T47D (cell line): ENCODE data around the gene MED10.

ENCODE experiments used
- DNase-seq, 2 experiments: peaks; one replicate each; pipeline versions ENCODE4 v3.0.0 to v3.0.0-alpha.2; 2011 to 2012; ENCODE audit warnings: low read depth in 1 of 2, low spot score in 1 of 2
- JUND ChIP-seq: IDR thresholded peaks from 2 replicates; pipeline ENCODE4 v1.6.1; 2012; ENCODE audit warnings: low read depth
- in situ Hi-C: cut with HindIII; loops from 2 replicates; pipeline ENCODE4 v1.10.0; 2016; ENCODE audit warnings: low sequenced_read_pairs, low pct_unique_long_range_greater_than_20kb

Gene MED10, protein sequence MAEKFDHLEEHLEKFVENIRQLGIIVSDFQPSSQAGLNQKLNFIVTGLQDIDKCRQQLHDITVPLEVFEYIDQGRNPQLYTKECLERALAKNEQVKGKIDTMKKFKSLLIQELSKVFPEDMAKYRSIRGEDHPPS

DNA sequence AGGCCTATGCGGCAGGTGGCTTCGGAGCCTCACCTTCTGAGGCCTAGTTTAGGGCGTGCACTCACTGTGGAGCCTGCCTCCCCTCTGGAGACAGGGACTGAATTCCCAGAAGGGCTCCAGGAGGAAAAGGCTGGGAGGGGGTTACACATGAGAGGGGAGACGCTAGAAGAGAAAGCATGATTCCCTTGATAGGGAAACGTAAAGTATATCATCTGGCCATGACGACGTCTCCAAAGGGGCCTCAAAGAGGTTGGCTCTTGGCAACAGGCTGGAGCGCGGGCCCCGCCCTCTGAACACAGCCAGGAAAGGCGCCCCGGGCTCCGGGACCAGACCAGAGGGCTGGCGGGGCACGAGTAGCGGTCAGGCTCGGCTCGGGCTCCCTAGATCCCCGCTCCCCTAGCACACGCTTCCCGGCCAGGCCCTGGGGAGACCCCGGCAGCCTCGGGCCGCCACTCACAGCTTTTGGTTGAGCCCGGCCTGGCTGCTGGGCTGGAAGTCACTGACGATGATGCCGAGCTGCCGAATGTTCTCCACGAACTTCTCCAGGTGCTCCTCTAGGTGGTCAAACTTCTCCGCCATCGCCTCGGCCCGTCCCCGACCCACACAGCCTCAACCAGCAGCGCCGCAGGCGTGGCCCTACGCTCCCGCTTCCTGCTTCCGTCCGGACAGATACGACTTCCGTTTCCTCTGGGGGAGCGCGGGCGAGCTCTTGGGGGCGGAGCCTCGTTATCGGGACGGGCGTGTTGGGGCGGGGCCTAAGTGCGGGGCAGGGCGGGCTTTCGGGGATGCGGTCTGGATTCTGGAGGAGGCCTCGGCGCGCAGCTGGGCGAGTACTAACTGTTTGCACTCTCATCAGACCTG is at the start of gene MED10:
Gene MED10 (minus strand): TSS at position 643 of the 861 bp plus-strand sequence. CDS start 64 bp downstream, at position 579.
- in situ Hi-C loops = no loop called here
- no peak for TF ChIP-seq JUND

DNA sequence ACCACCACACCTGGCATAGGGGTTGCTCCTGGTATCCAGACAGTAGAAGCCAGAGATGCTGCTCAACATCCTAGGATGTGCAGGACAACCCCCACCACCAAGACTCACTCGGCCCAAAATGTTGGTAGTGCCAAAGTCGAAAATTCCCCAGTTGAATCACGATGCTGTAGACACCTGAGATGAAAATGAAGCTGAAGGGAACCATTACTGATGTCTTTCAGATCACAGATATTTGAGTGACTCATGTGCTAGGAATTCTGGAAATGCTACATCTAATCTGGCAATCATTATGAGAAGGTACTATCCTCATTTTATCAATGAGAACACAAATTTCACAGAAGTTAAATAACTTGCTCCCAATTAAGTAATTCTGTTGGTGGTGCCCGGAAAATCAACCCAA is 49.3 kb upstream of the MED10 start:
- in situ Hi-C loops = no loop called here
- no peak for TF ChIP-seq JUND
- no peak for DNase-seq

More for the DNA sequence above, at the start of gene MED10:
- peak; percentile 77 to 90 for DNase-seq

DNA sequence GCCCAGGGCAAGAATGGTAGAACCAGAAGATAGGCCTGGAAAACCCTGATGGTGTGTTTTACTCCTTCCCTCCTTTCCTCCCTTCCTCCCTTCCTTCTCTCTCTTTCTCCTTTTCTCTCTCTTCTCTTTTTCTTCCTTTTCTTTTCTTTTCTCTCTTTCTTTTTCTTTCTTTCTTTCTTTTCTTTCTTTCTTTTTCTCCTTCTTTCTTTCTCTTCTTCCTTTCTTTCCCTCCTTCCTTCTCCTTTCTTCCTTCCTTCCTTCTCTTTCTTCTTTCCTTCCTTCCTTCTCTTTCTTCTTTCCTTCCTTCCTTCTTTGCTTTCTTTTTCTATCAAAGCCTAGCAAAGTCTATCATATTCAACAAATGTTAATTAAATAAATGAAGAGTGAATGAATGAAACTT is 46.4 kb upstream of the MED10 start:
- in situ Hi-C loops = no loop called here
- DNase-seq = no peak
- no peak for TF ChIP-seq JUND

DNA sequence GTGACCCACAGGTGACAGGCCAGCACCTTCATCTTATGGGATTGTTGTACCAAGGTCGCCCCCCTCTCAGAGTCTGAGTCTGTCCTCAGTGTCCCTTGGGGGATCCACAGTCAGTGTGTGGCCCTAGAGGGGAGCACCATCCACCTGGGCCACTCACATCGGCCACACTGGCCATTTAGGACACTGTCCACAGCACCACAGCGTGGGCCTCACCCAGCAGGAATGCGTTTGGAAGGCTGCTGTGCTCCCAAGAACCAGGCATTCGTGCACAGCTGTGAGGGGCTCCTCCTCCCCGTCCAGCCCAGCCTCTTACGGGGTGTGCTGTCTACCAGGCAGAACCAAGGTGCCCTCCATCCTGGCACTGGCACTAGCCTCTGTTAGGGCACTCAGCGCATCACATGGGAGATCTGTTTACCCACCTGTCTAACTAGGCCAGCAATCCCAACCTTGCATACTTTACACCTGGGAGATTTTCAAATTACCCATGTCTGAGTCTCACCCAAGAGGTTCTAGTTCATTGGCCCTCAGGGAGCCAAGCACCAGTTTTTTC is 45.8 kb upstream of the MED10 start:
- in situ Hi-C loops = no loop called here
- no peak for DNase-seq

DNA sequence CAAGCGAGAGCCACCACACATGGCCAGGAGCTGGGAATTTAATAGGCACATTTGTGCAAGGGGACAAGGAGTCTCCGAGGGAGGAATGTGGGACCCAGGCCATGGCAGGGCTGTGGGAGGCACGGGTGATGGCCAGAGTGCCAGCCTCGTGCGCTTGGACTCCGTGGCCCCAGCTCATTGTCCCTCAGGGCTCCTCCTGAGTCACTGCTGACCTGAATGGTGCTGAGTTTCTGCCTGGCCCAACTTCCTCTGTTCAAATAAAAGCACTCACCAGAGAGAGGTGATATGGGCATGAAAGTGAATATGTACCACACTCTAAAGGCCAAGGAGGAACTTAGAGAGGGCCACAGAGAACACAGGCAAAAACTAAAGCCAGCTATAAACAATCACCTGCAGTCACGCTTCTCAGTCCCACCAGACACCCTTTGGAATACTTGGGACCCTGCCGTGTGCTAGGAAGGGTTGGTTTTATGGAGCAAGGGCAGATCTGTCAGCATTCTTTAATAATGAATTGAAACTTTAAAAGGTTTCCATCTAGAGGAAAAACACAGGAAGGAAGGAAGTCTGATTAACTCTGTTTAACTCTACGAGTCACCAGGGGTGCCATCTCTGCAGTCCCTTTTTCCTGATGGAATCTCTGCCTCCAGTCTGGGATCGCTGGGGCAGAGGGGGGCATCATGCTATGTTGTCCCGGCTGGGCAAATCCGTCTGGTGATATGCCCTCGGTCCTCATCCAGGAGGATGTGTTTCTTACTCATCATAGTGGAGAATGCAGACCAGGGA is 45.2 kb upstream of the MED10 start:
- TF ChIP-seq JUND = no peak
- in situ Hi-C loops = no loop called here

More for the DNA sequence above, 45.8 kb upstream of the MED10 start:
- no peak for TF ChIP-seq JUND

DNA sequence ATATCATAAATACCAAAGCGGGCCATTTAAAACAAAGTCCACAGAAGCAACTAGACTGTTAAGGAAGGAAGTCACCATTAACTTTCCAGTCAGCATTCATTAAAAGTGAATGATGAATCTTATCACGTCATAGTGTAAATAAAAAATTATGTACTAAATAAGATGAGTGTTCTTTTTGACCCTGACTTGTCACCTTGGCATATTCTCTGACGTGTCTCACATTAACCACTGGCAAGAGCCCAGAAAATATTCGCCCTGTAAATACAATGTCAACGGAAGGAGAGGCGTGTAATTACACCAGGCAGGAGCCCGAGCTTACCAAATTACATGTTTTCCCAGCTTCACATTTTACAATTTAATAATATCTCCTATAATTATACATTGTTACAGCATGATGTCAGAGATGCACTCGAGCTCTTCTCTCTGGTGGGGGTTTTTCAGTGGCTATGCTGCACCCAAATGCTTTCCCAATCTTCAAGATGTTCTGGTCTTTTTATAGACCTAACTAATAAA is 41.0 kb upstream of the MED10 start:
- DNase-seq = no peak
- TF ChIP-seq JUND = no peak
- in situ Hi-C loops = no loop called here

More for the DNA sequence above, 45.2 kb upstream of the MED10 start:
- DNase-seq = no peak

DNA sequence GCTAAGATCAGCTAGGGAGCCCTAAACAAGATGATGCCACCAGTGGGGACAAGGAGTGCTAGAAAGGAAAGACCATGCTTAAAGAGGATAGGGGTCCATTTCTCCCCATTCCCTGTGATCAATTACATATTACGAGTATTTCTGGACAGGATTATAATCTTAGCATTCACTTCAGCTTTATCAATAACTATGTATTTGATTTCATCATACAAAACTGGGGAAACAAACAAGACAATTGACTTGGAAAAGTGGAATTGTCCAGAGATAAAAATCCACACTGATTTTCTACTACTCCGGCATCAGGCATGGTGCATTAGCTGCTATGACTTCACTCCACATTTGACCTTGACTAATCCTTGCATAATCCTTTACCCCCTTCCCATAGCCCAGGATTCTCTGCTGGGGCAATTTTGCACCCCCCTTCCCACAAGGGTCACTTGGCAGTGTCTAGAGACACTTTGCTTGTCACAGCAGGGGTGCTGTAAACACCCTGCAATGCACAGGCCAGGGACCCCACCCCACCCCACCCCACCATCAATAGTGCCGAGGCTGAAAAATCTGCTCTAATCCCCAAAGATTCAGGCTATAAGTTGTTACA is 40.4 kb upstream of the MED10 start:
- TF ChIP-seq JUND = no peak
- in situ Hi-C loops = no loop called here
- DNase-seq = no peak

DNA sequence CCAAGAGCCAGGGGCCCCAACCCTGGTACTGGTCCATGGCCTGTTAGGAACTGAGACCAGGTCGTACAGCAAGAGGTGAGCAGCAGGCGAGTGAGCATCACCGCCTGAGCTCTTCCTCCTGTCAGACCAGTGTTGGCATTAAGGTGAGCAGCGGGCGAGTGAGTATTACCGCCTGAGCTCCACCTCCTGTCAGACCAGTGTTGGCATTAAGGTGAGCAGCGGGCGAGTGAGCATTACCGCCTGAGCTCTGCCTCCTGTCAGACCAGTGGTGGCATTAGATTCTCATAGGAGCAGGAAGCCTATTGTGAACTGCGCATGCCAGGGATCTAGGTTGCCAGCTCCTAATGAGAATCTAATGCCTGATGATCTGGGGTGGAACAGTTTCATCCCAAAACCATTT is 39.3 kb upstream of the MED10 start:
- in situ Hi-C loops = no loop called here
- no peak for TF ChIP-seq JUND
- DNase-seq = no peak

DNA sequence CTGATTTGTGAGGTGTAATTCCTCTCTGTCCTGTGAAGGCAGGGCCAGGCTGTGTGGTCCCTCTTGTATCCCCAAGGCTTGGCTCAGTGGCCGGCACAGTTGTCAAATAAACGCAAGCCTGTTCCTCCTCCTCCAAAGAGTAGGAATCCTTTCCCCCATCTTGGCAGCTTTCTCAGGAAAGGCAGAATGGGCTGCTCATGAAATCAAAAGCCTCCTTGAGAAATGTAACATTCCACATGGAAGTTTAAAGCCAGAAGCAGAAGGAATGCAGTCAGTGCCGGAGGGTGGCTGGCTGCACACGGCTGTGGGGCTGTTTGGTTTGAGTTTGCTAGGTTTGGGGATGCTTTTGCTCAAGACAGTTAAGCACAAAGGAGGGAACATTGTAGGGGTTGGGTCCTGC is 34.5 kb upstream of the MED10 start:
- DNase-seq = no peak
- in situ Hi-C loops = no loop called here
- TF ChIP-seq JUND = no peak

DNA sequence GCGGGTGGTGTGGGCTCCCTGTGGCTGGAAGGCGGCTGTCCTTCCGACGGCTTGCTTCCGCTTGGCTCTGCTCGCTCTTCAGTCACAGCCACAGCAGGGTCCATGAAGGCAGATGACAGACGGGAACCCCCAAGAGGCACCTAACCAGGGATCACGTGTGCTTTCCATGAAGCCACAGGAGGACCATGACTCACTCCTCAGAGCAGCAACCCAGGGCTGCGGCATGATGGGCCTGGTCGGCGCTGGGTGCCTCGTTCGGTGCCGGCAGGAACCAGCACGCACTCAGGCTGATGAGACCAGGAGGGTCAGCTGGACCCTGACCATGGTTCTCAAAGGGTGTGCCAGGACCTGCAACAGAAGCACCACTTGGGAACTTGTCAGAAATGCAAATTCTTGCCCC is 32.8 kb upstream of the MED10 start:
- TF ChIP-seq JUND = no peak
- in situ Hi-C loops = no loop called here
- no peak for DNase-seq

DNA sequence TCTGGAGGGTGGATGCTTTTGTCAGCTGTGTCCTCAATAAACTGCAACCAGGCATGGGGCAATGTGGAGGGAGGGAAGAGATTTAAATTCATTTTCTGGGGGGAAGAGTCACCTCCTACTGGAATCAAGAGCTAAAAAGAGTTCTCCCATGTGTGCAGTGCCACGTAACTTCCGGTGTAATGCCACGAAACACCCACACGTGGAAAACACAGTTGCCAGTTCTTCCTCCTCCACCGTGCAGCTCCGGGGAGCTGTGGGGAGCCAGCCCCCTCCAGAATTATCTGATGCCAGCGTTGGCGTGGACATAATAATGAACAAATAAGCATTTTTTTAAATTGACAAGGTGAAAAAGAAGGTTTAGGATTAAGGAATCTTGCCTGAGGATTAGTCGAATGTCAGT is 32.1 kb upstream of the MED10 start:
- no peak for TF ChIP-seq JUND
- in situ Hi-C loops = no loop called here
- no peak for DNase-seq

DNA sequence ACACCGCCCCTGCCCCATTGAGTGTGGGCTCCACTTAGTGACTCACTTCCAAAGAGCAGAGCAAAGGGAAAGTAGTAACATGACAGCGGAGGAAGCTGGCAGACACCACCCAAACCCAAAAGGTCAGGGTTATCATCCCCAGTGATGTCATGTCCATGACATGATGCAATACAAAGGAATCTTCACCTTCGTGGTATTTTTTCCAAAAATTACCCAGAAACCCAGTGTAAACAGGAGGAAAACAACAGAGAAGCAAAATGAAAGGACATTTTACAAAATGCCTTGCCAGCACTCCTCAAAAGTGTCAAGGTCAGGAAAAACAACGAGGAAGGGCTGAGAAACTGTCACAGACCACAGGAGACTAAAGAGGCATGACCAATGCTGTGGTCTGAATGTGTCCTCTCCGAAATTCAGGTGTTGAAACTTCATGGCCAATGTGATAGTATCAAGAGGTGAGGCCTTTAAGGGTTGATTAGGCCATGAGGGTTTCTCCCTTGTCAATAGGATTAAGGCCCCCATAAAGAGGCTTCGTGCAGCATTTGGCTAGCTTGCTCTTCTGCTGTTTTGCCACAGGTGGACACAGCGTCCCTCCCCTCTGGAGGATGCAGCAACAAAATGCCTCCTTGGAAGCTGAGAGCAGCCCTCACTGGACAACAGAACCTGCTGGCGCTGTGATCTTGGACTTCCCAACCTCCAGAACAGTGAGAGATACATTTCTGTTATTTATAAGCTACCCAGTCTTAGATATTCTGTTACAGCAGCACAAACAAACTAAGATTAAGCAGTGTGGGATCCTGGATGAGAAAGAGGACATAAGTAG is 30.5 kb upstream of the MED10 start:
- no peak for DNase-seq
- in situ Hi-C loops = no loop called here
- TF ChIP-seq JUND = no peak
